RWPE2 (cell line): ENCODE results near the gene COL4A6.

Experiments
- ATAC-seq: fragments of 200-7000 bp; cut with Tn5 transposase; 3 replicates; pipeline ENCODE4 v1.9.1; 2021; ENCODE audit warnings: low read depth
- DNase-seq: peaks from one replicate; pipeline ENCODE4 v3.0.0-alpha.2; 2020; ENCODE audit warnings: low spot score
- H3K27ac ChIP-seq: fragments of 450-650 bp; 2 replicates; pipeline ENCODE4 v1.5.1; 2017; ENCODE audit warnings: mild to moderate bottlenecking; ENCODE audit not compliant: poor library complexity, severe bottlenecking
- H3K27me3 ChIP-seq: fragments of 250-450 bp; sonication (Bioruptor Pico); 2 replicates; pipeline ENCODE4 v1.5.1; 2021; ENCODE audit warnings: mild to moderate bottlenecking, moderate library complexity; ENCODE audit not compliant: insufficient read depth, poor library complexity, severe bottlenecking
- H3K36me3 ChIP-seq: fragments of 250-450 bp; sonication (Bioruptor Pico); 2 replicates; pipeline ENCODE4 v1.5.1; 2020; ENCODE audit warnings: low read depth, mild to moderate bottlenecking, moderate library complexity
- H3K4me1 ChIP-seq: fragments of 250-450 bp; sonication (Bioruptor Pico); 2 replicates; pipeline ENCODE4 v1.5.1; 2021; ENCODE audit warnings: mild to moderate bottlenecking, moderate library complexity; ENCODE audit not compliant: insufficient read depth, poor library complexity, severe bottlenecking
- H3K4me3 ChIP-seq: fragments of 250-450 bp; sonication (Bioruptor Pico); 2 replicates; pipeline ENCODE4 v1.5.1; 2021; ENCODE audit warnings: mild to moderate bottlenecking, moderate library complexity; ENCODE audit not compliant: severe bottlenecking
- H3K9me3 ChIP-seq: fragments of 250-450 bp; sonication (Bioruptor Pico); 2 replicates; pipeline ENCODE4 v1.5.1; 2021; ENCODE audit warnings: mild to moderate bottlenecking, moderate library complexity; ENCODE audit not compliant: severe bottlenecking
- TF ChIP-seq, protein P1 (sequence below): fragments of 450-650 bp; IDR thresholded peaks from one replicate; pipeline ENCODE4 v1.5.1; 2017; ENCODE audit warnings: mild to moderate bottlenecking, moderate library complexity; ENCODE audit not compliant: poor library complexity, severe bottlenecking

COL4A6 gene

DNA sequence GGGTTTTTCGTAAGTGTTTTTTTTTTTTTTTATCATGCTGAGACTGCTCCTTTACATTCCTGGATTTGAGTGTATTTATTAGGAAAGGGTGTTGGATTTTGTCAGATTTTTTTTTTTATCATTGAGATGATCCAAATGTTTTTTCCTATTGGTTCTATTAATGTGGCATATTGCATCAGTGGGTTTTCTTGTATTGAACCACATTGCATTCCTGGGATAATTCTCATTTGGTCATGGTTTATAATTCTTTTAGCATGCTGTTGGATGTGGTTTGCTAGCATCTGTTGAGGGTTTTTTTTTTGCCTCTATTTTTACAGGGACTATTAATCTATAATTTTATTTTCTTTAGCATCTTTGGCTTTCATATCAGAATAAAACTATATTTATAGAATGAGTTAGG, 30.3 kb upstream of the COL4A6 start:
- no peaks in the 10 kb centered on the region for H3K4me1 ChIP-seq
- H3K36me3 ChIP-seq, result no peaks in the 10 kb centered on the region; the same call in 1 of the 2 replicates
- DNase-seq (no peak), ATAC-seq (no peak)
- H3K27ac ChIP-seq, result no peak overlapping the region
- no peak overlapping the region for H3K4me3 ChIP-seq
- TF ChIP-seq, protein P1, sequence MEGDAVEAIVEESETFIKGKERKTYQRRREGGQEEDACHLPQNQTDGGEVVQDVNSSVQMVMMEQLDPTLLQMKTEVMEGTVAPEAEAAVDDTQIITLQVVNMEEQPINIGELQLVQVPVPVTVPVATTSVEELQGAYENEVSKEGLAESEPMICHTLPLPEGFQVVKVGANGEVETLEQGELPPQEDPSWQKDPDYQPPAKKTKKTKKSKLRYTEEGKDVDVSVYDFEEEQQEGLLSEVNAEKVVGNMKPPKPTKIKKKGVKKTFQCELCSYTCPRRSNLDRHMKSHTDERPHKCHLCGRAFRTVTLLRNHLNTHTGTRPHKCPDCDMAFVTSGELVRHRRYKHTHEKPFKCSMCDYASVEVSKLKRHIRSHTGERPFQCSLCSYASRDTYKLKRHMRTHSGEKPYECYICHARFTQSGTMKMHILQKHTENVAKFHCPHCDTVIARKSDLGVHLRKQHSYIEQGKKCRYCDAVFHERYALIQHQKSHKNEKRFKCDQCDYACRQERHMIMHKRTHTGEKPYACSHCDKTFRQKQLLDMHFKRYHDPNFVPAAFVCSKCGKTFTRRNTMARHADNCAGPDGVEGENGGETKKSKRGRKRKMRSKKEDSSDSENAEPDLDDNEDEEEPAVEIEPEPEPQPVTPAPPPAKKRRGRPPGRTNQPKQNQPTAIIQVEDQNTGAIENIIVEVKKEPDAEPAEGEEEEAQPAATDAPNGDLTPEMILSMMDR, result no peak
- no peaks in the 10 kb centered on the region for H3K9me3 ChIP-seq
- H3K27me3 ChIP-seq, result no peaks in the 10 kb centered on the region

DNA sequence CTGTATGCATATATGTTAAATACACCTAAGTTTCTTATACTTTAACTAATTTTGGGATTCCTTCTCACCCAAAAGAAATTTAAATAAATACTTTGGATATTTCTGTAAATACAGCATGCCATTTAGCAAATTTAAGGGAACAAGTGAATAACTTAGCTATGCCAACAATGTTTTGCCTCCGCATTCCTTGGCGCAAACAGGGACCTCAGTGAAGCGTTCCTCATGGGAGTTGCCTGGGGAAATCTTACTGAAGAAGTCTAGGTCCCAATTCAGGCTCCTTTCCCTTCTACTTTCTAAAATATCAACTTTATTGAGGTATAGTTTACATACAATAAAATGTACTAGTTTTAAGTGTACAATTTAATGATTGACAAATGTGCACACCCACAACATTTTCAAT, 26.4 kb upstream of the COL4A6 start:
- no peaks in the 10 kb centered on the region for H3K27me3 ChIP-seq
- no peaks in the 10 kb centered on the region for H3K9me3 ChIP-seq
- no peaks in the 10 kb centered on the region; the same call in 1 of the 2 replicates for H3K36me3 ChIP-seq
- no peak overlapping the region for H3K27ac ChIP-seq
- ATAC-seq (no peak), DNase-seq (no peak)
- H3K4me3 ChIP-seq, result no peak overlapping the region
- H3K4me1 ChIP-seq, result no peaks in the 10 kb centered on the region
- TF ChIP-seq, protein P1, result no peak

DNA sequence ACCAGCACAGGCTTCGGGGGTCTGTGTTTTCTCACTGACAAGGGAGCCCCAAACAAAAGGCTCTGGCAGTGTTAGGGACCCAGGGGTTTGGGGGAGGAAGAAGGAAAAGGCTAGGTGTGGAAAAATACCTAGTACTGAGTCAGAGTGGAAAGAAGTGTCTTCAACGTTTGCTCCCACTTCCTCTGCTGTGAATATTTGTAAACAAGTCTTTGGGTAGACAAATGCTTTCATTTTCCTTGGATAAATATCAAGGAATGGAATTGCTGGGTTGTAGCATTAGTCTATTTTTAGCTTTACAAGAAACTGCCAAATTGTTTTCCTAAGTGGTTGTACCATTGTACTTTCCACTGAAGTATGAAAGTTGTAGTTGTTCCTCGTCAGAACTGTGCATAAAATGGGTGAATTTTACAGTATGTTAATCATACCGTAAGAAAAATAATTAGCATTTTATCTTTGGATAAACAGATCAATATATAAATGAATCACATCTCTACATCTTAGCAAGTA, 18.8 kb upstream of the COL4A6 start:
- Histone ChIP-seq H3K27ac (no peak overlapping the region), H3K36me3 (no peaks in the 10 kb centered on the region), H3K27me3 (no peaks in the 10 kb centered on the region), H3K4me1 (no peaks in the 10 kb centered on the region), H3K9me3 (no peaks in the 10 kb centered on the region), H3K4me3 (no peak overlapping the region)
- no peak for ATAC-seq
- TF ChIP-seq, protein P1, result no peak
- DNase-seq, result no peak

GRCh38 chrX:108453841-108454240, 15.6 kb upstream of the COL4A6 start:
- no peaks in the 10 kb centered on the region for H3K4me1 ChIP-seq
- TF ChIP-seq, protein P1, result no peak
- DNase-seq, result no peak
- H3K9me3 ChIP-seq, result no peaks in the 10 kb centered on the region
- H3K4me3 ChIP-seq, result no peak overlapping the region
- H3K27ac ChIP-seq, result no peak overlapping the region
- no peaks in the 10 kb centered on the region for H3K27me3 ChIP-seq
- 0 out of 2 replicates have a peak, but pooled peaks cover 8% of the 10 kb centered on the region for H3K36me3 ChIP-seq
- ATAC-seq, result no peak

DNA sequence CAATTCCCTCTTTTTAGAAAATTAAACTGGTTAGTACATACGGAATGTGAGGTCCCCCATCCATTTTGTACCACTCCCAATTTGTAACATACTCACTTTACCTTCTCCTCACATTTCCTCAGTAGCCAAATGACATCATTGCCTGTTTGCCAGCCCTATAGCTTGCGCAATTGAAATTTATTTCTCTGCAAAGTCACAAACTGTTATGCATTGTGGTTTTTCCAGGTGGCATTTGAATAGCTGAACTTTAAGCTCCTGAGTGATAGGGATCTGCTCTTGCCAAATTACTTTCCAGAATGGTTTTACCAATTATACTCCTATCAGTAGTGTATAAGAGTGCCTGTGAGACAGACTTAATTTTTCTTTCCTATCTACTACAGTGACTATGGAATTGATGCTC, 9.1 kb upstream of the COL4A6 start:
- Histone ChIP-seq H3K4me3 (no peak overlapping the region), H3K36me3 (peaks cover 28% of the 10 kb centered on the region), H3K4me1 (peaks cover 15% of the 10 kb centered on the region), H3K9me3 (no peaks in the 10 kb centered on the region), H3K27ac (peak overlapping the region; percentile 28), H3K27me3 (no peaks in the 10 kb centered on the region)
- TF ChIP-seq, protein P1, result no peak
- peak; percentile 33; the same call in 2 of the 3 replicates for ATAC-seq
- no peak for DNase-seq
